ENCODE results near the gene SLC26A1.
"Not testable (repeated sequence)": the region's sequence is repeated elsewhere in the genome, so short reads cannot be mapped to it uniquely, and the experiment has no call there.

SLC26A1 gene

GRCh38 chr4:954211-955020 lies 38.8 kb downstream of the SLC26A1 start:
- DNase-seq (ENCODE audit: low read depth in 2 of 2), result no peak

DNA sequence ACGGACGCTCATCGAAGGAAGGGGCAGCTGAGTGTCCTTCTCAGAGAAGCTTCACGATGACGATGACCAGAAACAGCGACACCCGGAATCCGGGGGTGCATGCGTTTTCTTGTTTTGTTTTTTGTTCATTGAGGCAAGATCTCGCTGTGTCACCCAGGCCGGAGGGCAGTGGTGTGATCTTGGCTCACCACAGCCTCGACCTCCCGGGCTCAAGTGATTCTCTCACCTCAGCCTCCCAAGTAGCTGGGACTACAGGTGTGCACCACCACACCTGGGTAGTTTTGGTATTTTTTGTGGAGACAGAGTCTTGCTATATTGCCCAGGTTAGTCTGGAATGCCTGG lies 39.7 kb downstream of the SLC26A1 start:
- DNase-seq (ENCODE audit: low read depth in 2 of 2), result no peak

- no peak for DNase-seq (ENCODE audit: low read depth in 2 of 2)
Measured at GRCh38 chr4:952881-953573, 40.2 kb downstream of the SLC26A1 start.

GRCh38 chr4:951594-952468 lies 41.4 kb downstream of the SLC26A1 start:
- no peak for DNase-seq (ENCODE audit: low read depth in 2 of 2)

- no peak for DNase-seq (ENCODE audit: low read depth in 2 of 2)
Measured at GRCh38 chr4:951186-951585, 42.0 kb downstream of the SLC26A1 start.

- no peak for DNase-seq (ENCODE audit: low read depth in 2 of 2)
Measured at GRCh38 chr4:950136-951020, 42.8 kb downstream of the SLC26A1 start.

GRCh38 chr4:949656-950055 lies 43.5 kb downstream of the SLC26A1 start:
- DNase-seq (ENCODE audit: low read depth in 2 of 2), result no peak

DNA sequence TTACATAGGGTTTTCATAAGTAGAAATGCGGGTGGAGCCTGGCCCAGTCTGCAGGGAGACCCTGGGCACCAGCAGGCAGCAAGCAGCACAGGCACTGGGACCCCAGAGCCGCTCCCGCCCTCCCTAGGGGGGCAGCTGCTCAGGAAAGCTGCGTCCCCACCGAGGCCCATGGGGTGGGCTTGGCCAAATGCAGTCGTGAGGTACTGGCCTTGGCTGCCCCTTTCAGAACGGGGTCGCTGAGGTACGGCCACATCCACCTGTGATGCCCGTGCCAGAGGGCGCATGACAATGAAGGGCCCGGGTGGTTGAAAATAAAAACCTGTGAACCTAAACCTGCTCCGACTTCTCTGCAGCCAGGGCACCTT lies 44.3 kb downstream of the SLC26A1 start:
- DNase-seq (ENCODE audit: low read depth in 2 of 2), result no peak

DNA sequence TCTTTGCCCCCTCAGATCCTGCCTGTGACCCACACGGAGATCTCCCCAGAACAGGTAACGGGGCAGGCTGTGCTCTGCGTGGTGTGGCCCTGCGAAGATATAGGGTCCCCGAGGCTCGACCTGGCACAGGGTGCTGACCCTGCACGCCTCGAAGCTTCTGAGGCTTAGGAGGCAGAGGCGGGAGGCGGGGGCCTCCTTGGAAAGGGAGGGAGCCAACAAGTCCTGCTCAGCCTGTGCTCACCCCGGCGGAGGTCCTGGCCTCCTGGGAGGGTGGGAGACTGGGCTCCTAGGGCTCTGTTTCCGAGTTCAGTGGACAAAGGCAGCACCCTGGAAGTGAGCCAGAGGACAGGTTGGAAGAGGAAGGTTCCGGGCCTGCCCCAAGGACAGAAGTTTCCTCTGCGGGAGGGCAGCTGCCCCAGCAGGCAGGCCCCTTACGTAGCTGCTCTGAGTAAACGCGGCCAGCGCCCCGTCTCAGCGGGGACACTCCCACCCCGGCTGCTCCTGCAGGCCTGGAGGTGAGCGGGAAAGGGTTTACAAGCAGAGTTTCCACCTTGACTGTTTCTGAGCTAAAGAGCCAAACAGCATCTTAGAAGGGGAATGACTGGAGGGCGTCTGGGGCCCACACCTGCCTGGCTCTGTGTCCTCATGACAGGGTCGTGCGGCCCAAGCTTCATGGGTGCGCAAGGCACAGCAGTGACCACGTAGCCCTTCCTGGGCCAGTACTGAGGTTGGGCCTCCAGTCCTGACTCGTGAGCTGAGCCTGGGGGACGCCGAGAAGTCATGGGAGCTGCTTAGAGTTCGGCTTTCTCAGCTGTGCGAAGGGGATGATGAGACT lies 44.9 kb downstream of the SLC26A1 start:
- DNase-seq (ENCODE audit: low read depth in 2 of 2), result no peak

- DNase-seq (ENCODE audit: low read depth in 2 of 2), result no peak
Measured at GRCh38 chr4:947491-947971, 45.7 kb downstream of the SLC26A1 start.

- DNase-seq (ENCODE audit: low read depth in 2 of 2), result no peak
Measured at GRCh38 chr4:946517-947471, 46.4 kb downstream of the SLC26A1 start.

DNA sequence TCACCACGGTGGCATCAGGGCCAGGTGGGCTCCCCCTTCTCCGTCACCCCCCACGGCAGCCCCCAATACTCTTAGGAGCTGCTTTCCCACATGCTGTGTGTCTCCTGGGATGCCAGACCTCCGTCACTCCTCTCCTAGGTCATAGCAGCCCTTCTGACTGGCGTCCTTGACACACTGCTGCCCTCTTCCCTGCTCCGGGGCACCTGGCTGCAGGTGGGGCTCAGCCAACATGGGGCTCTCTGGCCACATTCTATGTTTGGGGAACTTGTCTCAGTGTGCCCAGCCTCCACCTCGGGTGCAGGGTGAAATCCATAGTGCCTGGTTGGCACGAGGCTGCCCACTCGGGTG lies 47.1 kb downstream of the SLC26A1 start:
- no peak for DNase-seq (ENCODE audit: low read depth in 2 of 2)

- no peak for DNase-seq (ENCODE audit: low read depth in 2 of 2)
Measured at GRCh38 chr4:945274-946102, 47.7 kb downstream of the SLC26A1 start.

GRCh38 chr4:939508-939907 lies 53.7 kb downstream of the SLC26A1 start:
- not testable (repeated sequence) for DNase-seq (ENCODE audit: low read depth in 2 of 2)

All from stimulated activated CD4-positive, alpha-beta T cell treated with anti-CD3 and anti-CD28 coated beads, Interleukin-12 subunit alpha, Interleukin-12 subunit beta, amount 100 ng/mL, for 24 hours (primary cell).